HL-60/S4 (cell line): ENCODE measurements around the gene MRPL45.

Source experiments
- in situ Hi-C: fragments of 300-500 bp; cut with MboI; formaldehyde crosslinking; loops from 2 replicates; pipeline ENCODE4 v1.14.3; 2022; ENCODE audit warnings: low sequenced_read_pairs

The MRPL45 gene

GRCh38 chr17:38324772-38325171 lies 27.8 kb downstream of the MRPL45 start:
- in situ Hi-C loops = no loop called here

GRCh38 chr17:38325221-38325851 lies 28.4 kb downstream of the MRPL45 start:
- in situ Hi-C loops = no loop called here

DNA sequence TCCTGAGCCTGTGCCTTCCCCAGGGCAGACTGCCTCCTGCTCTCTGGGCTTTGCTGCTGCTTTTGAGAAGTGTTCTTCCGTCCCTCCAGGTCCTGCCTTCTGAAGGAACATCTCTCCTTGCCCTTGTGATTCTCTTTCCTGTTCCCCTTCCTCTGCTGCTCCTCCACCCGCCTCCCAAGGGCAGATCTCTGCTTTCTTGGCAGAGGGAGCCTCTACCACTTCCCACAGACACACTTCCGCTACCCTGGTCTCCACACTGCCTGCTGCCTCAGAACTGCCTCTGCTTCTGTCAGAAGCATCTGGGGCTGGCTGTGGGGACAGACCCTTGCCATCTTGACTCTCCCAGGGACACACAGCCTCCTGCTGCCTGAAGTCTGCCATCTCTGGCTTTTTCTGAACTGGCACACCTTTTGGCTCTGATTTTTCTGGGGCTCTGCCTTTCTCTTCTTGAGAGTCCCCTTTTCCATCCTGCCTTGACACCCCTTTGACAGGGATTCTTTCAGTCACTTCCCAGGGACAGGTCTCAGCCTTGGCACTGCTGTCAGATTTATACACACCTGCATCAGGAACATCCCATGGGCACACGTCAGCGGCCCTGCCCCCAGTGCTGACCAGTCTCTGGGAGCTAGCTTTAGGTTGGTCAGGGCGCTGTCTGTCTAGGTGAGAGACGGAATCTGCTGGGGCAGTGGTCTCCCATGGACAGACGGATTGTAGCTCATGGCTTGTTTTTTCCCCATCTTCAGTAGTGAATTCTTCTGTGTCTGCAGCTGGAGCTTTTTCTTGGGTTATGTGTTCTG lies 30.2 kb downstream of the MRPL45 start:
- in situ Hi-C loops = no loop called here

GRCh38 chr17:38327936-38328335 lies 31.0 kb downstream of the MRPL45 start:
- in situ Hi-C loops = no loop called here

DNA sequence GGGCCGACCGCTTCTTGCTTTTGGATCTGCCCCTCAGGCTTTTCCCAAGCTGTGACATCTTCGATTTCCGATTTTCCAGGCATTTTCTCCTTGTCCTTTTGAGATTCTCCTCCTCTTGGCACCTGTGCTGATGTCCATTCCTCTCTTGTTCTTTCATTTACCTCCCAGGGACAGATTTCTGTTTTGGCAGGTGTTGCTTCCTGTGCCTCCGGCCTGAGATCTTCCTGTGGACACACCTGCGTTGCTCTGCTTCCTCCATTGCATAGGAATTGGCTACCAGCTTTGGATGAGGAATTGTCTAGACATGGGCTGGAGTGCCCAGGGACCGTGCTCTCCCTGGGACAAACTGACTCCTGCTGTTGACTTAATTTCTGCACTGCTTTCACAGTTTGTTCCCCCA lies 31.7 kb downstream of the MRPL45 start:
- in situ Hi-C loops = no loop called here

- in situ Hi-C loops = no loop called here
Observed at GRCh38 chr17:38329284-38329683, 32.3 kb downstream of the MRPL45 start.

DNA sequence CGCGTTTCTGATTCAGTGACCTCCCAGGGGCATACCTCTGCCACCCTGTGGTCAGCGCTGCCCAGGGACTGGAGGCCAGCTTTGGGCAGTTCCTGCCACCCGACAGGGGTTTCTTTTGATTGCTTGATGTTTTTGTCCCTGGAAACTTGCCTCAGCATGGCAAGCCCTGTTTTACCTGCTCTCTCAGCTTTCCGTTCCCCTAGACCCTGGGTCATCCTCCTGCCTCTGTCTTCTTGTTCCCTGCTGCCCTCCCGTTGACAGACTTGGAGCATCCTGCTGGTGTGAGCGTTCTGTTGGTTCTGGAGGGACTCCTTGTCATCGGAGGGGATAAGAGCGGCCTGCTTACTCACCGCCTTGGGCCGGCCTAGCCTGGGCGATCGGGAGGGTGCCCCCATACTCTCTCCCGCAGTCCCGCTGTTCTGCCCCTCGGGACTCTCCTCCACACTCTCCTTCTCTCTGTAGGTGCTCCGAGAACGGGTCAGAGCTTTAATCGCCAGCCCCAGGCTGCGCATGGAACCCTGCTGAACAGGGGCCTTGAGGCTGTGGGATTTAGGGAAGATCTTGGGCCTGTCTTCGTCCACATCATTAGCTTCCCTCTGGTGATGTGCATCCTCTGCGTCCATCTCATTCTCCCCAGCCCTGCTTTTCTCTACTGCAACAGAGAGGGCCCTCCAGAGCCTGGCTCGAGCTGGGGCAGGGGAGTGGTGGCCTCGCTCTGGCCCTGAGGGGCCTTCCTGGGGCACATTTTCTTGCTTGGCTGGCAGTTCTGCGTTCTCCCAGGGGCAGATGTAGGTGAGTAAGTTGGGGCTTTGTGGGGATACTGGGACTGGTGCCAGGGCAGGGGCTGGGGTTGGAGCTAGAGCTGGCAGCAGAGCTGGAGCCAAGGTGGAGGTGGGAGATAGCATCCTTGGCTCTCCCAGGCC lies 33.1 kb downstream of the MRPL45 start:
- in situ Hi-C loops = no loop called here

DNA sequence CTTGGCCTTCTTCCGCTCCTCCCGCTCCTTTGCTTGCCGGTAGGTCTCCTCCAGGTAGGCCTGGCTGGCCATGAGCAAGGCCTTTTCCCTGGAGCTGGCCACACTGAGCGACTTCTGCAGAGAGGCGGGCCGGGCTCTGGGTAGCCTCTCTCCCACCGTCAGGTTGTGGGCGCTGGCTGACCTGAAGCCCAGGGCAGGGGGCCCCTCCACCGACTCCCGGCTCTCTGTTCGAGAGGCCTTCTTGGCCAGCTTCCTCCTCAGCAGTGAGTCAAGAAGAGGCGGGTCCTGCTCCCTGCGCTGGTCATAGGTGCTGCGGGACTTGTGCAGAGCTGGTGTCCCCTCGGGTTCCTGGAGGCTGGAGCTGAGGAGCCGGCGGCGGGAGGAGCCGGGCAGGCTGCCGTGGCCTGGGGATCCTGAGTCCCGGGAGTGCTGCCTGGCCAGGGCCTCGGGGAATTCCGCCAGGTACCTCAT lies 34.0 kb downstream of the MRPL45 start:
- in situ Hi-C loops = no loop called here

DNA sequence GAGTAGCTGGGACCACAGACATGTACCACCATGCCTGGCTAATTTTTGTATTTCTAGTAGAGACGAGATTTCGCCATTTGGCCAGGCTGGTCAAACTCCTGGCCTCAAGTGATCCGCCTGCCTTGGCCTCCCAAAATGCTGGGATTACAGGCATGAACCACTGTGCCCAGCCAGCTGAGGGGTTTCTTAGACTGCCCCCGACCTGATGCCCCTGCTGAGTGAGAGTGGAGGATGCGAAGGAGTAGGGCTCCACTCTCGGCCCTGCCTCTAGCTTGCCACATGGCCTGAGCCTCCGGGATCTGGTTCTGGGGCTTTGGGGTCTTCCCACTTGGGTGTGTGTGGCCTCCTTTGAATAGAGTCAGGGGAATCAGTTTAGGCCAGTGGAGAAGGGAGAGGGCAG lies 35.8 kb downstream of the MRPL45 start:
- in situ Hi-C loops = no loop called here

GRCh38 chr17:38333635-38334295 lies 36.8 kb downstream of the MRPL45 start:
- in situ Hi-C loops = no loop called here

DNA sequence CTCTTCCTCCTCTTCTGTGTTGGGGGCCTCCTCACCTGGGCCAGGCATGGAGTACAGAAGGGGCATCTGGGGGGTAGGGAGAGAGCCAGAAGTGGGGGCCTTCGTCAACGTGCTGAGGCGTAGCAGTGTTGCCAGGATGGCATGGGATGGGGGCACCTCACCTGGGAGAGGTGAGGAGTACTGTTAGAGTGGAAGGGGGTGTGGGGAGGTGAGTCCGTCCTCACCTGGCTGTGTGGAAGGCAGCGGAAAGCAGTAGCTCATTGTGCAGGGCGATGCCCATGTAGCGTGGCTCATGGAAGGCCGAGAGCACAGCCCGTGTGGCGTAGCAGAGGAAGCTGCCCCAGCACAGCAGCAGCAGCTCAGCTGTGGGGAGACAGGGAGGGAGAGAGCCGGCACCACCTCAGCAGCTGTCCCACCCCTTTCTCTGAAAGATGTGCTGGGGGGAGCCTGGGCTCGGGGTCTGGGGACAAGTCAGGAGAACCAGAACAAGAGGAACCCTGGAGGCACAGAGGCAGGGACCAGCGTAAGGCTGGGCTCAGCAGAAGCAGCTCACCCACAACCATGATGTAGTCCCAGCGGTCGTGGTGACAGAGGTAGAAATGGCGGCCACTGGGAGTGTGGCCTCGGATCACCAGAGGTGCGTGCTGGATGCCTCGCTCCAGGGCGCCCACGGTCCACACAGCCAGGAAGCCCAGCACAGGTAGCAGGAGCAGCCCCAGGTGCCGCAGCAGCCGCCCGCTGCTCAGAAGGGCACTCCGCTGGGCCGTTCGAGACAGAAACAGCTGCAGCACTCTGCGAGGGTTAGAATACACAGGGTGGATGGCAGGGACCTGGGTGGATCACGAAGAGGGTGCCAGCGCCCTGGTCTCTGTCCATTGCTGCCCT lies 37.8 kb downstream of the MRPL45 start:
- in situ Hi-C loops = no loop called here

GRCh38 chr17:38336838-38337237 lies 39.9 kb downstream of the MRPL45 start:
- in situ Hi-C loops = no loop called here

GRCh38 chr17:38338053-38338452 lies 41.1 kb downstream of the MRPL45 start:
- in situ Hi-C loops = no loop called here

DNA sequence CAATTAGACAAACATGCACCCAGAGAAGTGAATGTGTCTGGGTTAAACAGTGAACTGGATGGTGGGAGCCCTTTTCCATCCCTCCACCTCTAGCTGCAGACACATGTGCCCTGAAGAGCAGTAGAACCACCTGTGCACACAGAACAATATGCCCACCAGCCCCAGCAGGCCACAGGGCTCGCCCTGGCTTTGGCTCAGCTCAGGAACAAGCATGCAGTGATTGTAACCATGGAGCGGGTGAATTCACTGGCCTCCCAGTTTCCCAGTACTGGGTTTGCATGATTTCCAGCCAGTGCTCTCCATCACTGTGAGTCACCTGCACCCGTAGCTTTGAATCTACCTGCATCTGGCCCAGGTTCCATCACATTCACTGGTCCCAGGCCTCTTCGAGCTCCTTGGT lies 41.6 kb downstream of the MRPL45 start:
- in situ Hi-C loops = no loop called here

- in situ Hi-C loops = loop anchor here (10.0 kb wide), 1 partner anchor 145 kb away; no protein-coding TSS in a partner anchor
Observed at GRCh38 chr17:38339891-38340290, 42.9 kb downstream of the MRPL45 start.

DNA sequence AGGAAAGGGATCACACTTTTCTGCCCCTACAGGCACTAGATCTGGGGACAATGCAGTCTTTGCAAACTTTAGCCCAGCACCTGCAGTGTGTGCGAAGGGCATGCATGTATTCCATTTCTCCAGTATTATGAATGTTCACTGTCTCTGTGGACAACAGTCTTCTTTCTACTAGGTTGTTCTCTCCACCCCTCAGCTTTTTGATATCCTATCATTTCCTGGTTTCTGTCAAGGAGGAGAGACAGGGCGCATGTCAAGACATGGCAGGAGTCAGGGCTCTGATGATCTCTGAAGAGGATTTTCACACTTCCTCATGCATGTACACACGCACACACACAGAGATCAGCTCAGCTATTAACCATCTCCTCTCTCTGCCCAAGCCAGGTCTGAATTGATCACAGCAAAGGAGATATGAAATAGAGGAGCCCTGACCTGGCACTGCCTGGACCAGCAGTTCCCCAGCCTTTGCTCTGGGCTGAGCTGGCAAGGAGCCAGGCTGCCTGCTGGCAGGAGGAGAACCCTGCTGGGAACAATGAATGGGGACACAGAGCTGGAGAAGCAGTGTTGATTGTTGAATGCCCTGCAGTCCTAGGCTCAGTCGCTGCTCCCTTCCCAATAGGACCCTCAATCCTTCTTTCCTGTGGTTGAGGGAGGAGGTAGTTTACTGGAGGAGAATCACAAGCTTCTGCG lies 44.2 kb downstream of the MRPL45 start:
- in situ Hi-C loops = loop anchor here (10.0 kb wide), 1 partner anchor 144 kb away; no protein-coding TSS in a partner anchor

DNA sequence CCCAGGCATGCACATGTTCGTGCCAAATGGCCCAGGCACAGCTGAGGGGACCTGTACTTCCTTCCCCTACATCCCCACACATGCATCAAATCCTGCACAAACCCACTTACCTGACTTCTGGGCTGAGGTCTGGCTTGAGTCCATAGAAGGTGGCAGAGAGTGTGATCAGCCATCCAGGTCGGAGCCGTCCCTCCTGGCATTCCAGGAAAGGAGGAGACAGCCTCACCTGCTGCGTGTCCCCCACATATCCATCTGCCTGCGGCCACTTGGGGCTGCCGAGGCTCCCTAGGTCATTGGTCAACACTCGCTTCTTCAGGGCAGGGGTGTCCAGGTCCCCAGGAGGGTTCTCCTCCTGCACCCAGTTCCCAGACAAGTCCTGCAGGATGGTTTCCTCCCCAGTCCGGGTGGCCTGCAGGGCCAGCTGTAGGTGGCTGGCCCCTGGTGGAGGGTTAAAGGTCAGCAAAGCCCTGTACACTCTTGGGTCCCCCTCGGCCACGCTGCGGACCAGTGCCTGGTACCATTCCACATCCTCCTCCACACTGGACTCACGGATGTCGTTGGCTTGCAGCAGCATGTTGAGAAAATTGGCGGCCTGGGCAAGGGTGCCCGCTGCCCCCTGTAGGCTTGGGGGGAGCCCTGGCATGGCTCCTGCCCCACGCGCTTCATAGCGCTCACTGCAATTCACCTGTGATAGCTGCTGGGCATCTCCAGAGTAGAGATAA lies 46.1 kb downstream of the MRPL45 start:
- in situ Hi-C loops = loop anchor here (10.0 kb wide), 1 partner anchor 142 kb away; no protein-coding TSS in a partner anchor
